ENCODE measurements around the gene RING1. TPM values are rescaled to one million over a fixed set of nuclear protein-coding genes. Genes with fewer than 3 reads are reported as not detected.
A peak's percentile ranks its signal among the peaks of the same experiment; 100 is the strongest.

RING1 gene
- total RNA-seq, 2 donors from 2014 or later: 31.0 to 31.8 TPM

- Histone ChIP-seq H3K27me3 (ENCODE audit: control insufficient read depth, insufficient read depth, low read length, poor library complexity, severe bottlenecking) (peaks cover 42% of the 10 kb centered on the region), H3K36me3 (ENCODE audit: control insufficient read depth, insufficient read depth, low read length) (no peaks in the 10 kb centered on the region), H3K9me3 (ENCODE audit: control insufficient read depth, low read length) (no peaks in the 10 kb centered on the region), H3K4me1 (ENCODE audit: control insufficient read depth, insufficient read depth, low read length) (peaks cover 1% of the 10 kb centered on the region), H3K9ac (ENCODE audit: extremely low read depth, low read length, poor library complexity, severe bottlenecking) (no peak overlapping the region), H3K27ac (ENCODE audit: low read depth, low read length) (no peak overlapping the region), H3K4me3 (ENCODE audit: low read length) (no peak overlapping the region)
- H3K4me3 Mint-ChIP-seq: no peak overlapping the region
- H3K27ac Mint-ChIP-seq: no peak overlapping the region
- H3K36me3 Mint-ChIP-seq (ENCODE audit: low read depth): no peaks in the 10 kb centered on the region
- H3K9me3 Mint-ChIP-seq: no peaks in the 10 kb centered on the region
- peaks cover 55% of the 10 kb centered on the region for H3K27me3 Mint-ChIP-seq (ENCODE audit: insufficient read depth)
- DNase-seq: no peak
- 56 to 60% methylated on average over 1 of the region's 1 CpG for whole genome bisulfite sequencing, 2 experiments (ENCODE audit: insufficient coverage in 1 of 2, insufficient read length in 1 of 2)
- H3K4me1 Mint-ChIP-seq: peaks cover 3% of the 10 kb centered on the region
- TF ChIP-seq, protein P1, sequence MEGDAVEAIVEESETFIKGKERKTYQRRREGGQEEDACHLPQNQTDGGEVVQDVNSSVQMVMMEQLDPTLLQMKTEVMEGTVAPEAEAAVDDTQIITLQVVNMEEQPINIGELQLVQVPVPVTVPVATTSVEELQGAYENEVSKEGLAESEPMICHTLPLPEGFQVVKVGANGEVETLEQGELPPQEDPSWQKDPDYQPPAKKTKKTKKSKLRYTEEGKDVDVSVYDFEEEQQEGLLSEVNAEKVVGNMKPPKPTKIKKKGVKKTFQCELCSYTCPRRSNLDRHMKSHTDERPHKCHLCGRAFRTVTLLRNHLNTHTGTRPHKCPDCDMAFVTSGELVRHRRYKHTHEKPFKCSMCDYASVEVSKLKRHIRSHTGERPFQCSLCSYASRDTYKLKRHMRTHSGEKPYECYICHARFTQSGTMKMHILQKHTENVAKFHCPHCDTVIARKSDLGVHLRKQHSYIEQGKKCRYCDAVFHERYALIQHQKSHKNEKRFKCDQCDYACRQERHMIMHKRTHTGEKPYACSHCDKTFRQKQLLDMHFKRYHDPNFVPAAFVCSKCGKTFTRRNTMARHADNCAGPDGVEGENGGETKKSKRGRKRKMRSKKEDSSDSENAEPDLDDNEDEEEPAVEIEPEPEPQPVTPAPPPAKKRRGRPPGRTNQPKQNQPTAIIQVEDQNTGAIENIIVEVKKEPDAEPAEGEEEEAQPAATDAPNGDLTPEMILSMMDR (conservative IDR thresholded peaks at IDR 0.05): no peak
Measured at GRCh38 chr6:33243476-33243875, 35.2 kb downstream of the RING1 start.

DNA sequence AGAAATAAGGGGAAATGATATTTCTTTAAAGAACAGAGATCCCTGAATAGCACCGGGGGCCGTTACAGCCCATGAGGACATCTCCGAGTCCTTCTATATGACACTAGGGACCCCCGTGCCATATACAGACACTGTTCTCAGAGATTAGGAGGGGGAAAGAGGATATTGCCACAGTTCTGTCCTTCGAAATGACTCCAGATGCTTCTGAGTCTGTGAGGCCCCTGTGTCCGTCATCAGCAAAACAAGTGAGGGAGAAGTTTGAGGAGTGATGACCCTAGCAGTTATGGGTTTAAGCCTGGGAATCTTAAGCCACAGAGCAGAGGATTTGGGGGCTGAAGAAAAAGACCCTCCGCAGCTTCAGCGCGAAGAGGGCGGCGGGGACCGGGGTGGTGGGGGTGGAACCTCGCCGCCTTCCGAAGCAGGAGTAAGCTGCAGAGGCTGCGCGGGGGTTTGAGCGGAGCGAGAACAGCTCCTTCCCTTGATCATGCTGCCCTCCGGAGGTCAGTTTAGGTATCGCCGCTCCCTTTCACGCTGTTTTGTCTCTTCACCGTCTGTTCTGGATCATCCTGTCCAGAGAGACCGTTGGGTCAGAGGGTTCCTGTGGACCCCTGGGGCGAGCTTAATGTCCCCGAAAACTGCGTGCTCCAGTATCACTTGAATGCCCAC, 39.8 kb downstream of the RING1 start:
- peak; percentile 96 for DNase-seq
- Histone ChIP-seq H3K27me3 (ENCODE audit: control insufficient read depth, insufficient read depth, low read length, poor library complexity, severe bottlenecking) (peaks cover 34% of the 10 kb centered on the region), H3K4me1 (ENCODE audit: control insufficient read depth, insufficient read depth, low read length) (peaks cover 5% of the 10 kb centered on the region), H3K9me3 (ENCODE audit: control insufficient read depth, low read length) (no peaks in the 10 kb centered on the region), H3K9ac (ENCODE audit: extremely low read depth, low read length, poor library complexity, severe bottlenecking) (peak overlapping the region; percentile 6), H3K36me3 (ENCODE audit: control insufficient read depth, insufficient read depth, low read length) (peaks cover 13% of the 10 kb centered on the region), H3K27ac (ENCODE audit: low read depth, low read length) (peak overlapping the region; percentile 16), H3K4me3 (ENCODE audit: low read length) (peak overlapping the region; percentile 82)
- Mint-ChIP-seq H3K4me3 (peak overlapping the region; percentile 66), H3K9me3 (no peaks in the 10 kb centered on the region), H3K27ac (no peak overlapping the region), H3K4me1 (peaks cover 14% of the 10 kb centered on the region), H3K36me3 (ENCODE audit: low read depth) (peaks cover 19% of the 10 kb centered on the region), H3K27me3 (ENCODE audit: insufficient read depth) (peaks cover 30% of the 10 kb centered on the region)
- TF ChIP-seq, protein P1 (conservative IDR thresholded peaks at IDR 0.05): peak; percentile 96
- 10 to 11% methylated on average over 17 to 28 of the region's 28 CpGs for WGBS, 2 experiments (ENCODE audit: insufficient coverage in 1 of 2, insufficient read length in 1 of 2)

GRCh38 chr6:33248643-33248931, 40.3 kb downstream of the RING1 start:
- Histone ChIP-seq H3K4me1 (ENCODE audit: control insufficient read depth, insufficient read depth, low read length) (peaks cover 5% of the 10 kb centered on the region), H3K36me3 (ENCODE audit: control insufficient read depth, insufficient read depth, low read length) (peaks cover 16% of the 10 kb centered on the region), H3K27me3 (ENCODE audit: control insufficient read depth, insufficient read depth, low read length, poor library complexity, severe bottlenecking) (peaks cover 30% of the 10 kb centered on the region), H3K9ac (ENCODE audit: extremely low read depth, low read length, poor library complexity, severe bottlenecking) (peak overlapping the region; percentile 6), H3K9me3 (ENCODE audit: control insufficient read depth, low read length) (no peaks in the 10 kb centered on the region), H3K4me3 (ENCODE audit: low read length) (peak overlapping the region; percentile 82), H3K27ac (ENCODE audit: low read depth, low read length) (peak overlapping the region; percentile 72)
- TF ChIP-seq, protein P1 (conservative IDR thresholded peaks at IDR 0.05): peak; percentile 26
- H3K9me3 Mint-ChIP-seq: no peaks in the 10 kb centered on the region
- H3K4me3 Mint-ChIP-seq: peak overlapping the region; percentile 66
- DNase-seq: no peak
- 7 to 9% methylated on average over 12 to 18 of the region's 18 CpGs for WGBS, 2 experiments (ENCODE audit: insufficient coverage in 1 of 2, insufficient read length in 1 of 2)
- peak overlapping the region; percentile 78 for H3K27ac Mint-ChIP-seq
- peaks cover 19% of the 10 kb centered on the region for H3K36me3 Mint-ChIP-seq (ENCODE audit: low read depth)
- peaks cover 26% of the 10 kb centered on the region for H3K27me3 Mint-ChIP-seq (ENCODE audit: insufficient read depth)
- peaks cover 14% of the 10 kb centered on the region for H3K4me1 Mint-ChIP-seq
